ENCODE measurements around the gene GRAMD1B. TPM values are rescaled to one million over a fixed set of nuclear protein-coding genes. Genes with fewer than 3 reads are reported as not detected.

Gene GRAMD1B
- total and polyA plus RNA-seq, 2 donors (not counting 1 experiment from before 2014, with no cell fraction given): 0.58 to 11.6 TPM

- Mint-ChIP-seq H3K27ac (no peak overlapping the region), H3K9me3 (ENCODE audit: insufficient read depth) (no peaks in the 10 kb centered on the region), H3K27me3 (no peaks in the 10 kb centered on the region), H3K4me3 (no peak overlapping the region), H3K4me1 (no peaks in the 10 kb centered on the region)
- Histone ChIP-seq H3K27me3 (replicated peaks in 1 of 4; ENCODE audit: control extremely low read depth in 1 of 4, control insufficient read depth in 3 of 4, insufficient read depth in 4 of 4, low read length in 3 of 4) (no peaks in the 10 kb centered on the region), H4K20me1 (ENCODE audit: control insufficient read depth, insufficient read depth, low read length, poor library complexity, severe bottlenecking) (no peaks in the 10 kb centered on the region), H3K9ac (ENCODE audit: low read length) (no peak overlapping the region), H3K36me3 (replicated peaks in 1 of 2; ENCODE audit: control extremely low read depth in 1 of 2, control insufficient read depth in 1 of 2, extremely low read depth in 1 of 2, insufficient read depth in 2 of 2, low read length in 1 of 2) (no peaks in the 10 kb centered on the region), H3K9me3 (ENCODE audit: control extremely low read depth in 1 of 3, control insufficient read depth in 2 of 3, insufficient read depth in 1 of 3, low read length in 2 of 3) (no peaks in the 10 kb centered on the region), H3K27ac (ENCODE audit: low read length in 2 of 2) (no peak overlapping the region), H2AFZ (ENCODE audit: insufficient read depth, low read depth, low read length, poor library complexity, severe bottlenecking) (no peak overlapping the region), H3K4me1 (ENCODE audit: control insufficient read depth in 2 of 2, insufficient read depth in 2 of 2, low read length in 2 of 2) (no peaks in the 10 kb centered on the region), H3K79me2 (ENCODE audit: control insufficient read depth, insufficient read depth, low read length) (no peaks in the 10 kb centered on the region), H3K4me2 (replicated peaks; ENCODE audit: low read depth, low read length, poor library complexity, severe bottlenecking) (no peak overlapping the region), H3K4me3 (ENCODE audit: control extremely low read depth in 1 of 5, extremely low read depth in 1 of 5, insufficient read depth in 1 of 5, low read depth in 2 of 5, low read length in 4 of 5) (no peak overlapping the region)
- intact Hi-C loops (cut with micrococcal nuclease): no loop called here
- ChIA-PET CTCF (interaction anchor here (1.5 to 1.6 kb wide), 2 partner anchors 10 to 124 kb away, joined by 3 to 5 read pairs; no protein-coding TSS in a partner anchor), POLR2A (no interaction called here)
- over 99% methylated on average over 8 of the region's 8 CpGs for WGBS (ENCODE audit: insufficient coverage)
- ATAC-seq (ENCODE audit: low read depth) (no peak), DNase-seq (no peak)
- TF ChIP-seq CTCF (IDR thresholded peaks at IDR 0.05) (no peak), EZH2 (IDR thresholded peaks at IDR 0.05; ENCODE audit: borderline replicate concordance, insufficient read depth, low read depth, low read length, poor library complexity, severe bottlenecking) (no peak)
Measured at GRCh38 chr11:123586568-123586967, 156.5 kb downstream of the GRAMD1B start.

- Histone ChIP-seq H4K20me1 (ENCODE audit: control insufficient read depth, insufficient read depth, low read length, poor library complexity, severe bottlenecking) (no peaks in the 10 kb centered on the region), H3K4me2 (replicated peaks; ENCODE audit: low read depth, low read length, poor library complexity, severe bottlenecking) (no peak overlapping the region), H3K4me1 (ENCODE audit: control insufficient read depth in 2 of 2, insufficient read depth in 2 of 2, low read length in 2 of 2) (no peaks in the 10 kb centered on the region), H3K9me3 (ENCODE audit: control extremely low read depth in 1 of 3, control insufficient read depth in 2 of 3, insufficient read depth in 1 of 3, low read length in 2 of 3) (no peaks in the 10 kb centered on the region), H3K9ac (ENCODE audit: low read length) (no peak overlapping the region), H3K4me3 (ENCODE audit: control extremely low read depth in 1 of 5, extremely low read depth in 1 of 5, insufficient read depth in 1 of 5, low read depth in 2 of 5, low read length in 4 of 5) (no peak overlapping the region), H2AFZ (ENCODE audit: insufficient read depth, low read depth, low read length, poor library complexity, severe bottlenecking) (no peak overlapping the region), H3K27ac (ENCODE audit: low read length in 2 of 2) (no peak overlapping the region), H3K27me3 (replicated peaks in 1 of 4; ENCODE audit: control extremely low read depth in 1 of 4, control insufficient read depth in 3 of 4, insufficient read depth in 4 of 4, low read length in 3 of 4) (no peaks in the 10 kb centered on the region), H3K79me2 (ENCODE audit: control insufficient read depth, insufficient read depth, low read length) (no peaks in the 10 kb centered on the region), H3K36me3 (replicated peaks in 1 of 2; ENCODE audit: control extremely low read depth in 1 of 2, control insufficient read depth in 1 of 2, extremely low read depth in 1 of 2, insufficient read depth in 2 of 2, low read length in 1 of 2) (no peaks in the 10 kb centered on the region)
- no peaks in the 10 kb centered on the region for H3K9me3 Mint-ChIP-seq (ENCODE audit: insufficient read depth)
- H3K4me1 Mint-ChIP-seq: no peaks in the 10 kb centered on the region
- 100% methylated on average over 1 of the region's 2 CpGs for WGBS (ENCODE audit: insufficient coverage)
- CTCF ChIA-PET: no interaction called here
- H3K27me3 Mint-ChIP-seq: no peaks in the 10 kb centered on the region
- intact Hi-C loops (cut with micrococcal nuclease): no loop called here
- no peak for ATAC-seq (ENCODE audit: low read depth)
- POLR2A ChIA-PET: no interaction called here
- H3K4me3 Mint-ChIP-seq: no peak overlapping the region
- TF ChIP-seq CTCF (IDR thresholded peaks at IDR 0.05) (no peak), EZH2 (IDR thresholded peaks at IDR 0.05; ENCODE audit: borderline replicate concordance, insufficient read depth, low read depth, low read length, poor library complexity, severe bottlenecking) (no peak)
- H3K27ac Mint-ChIP-seq: no peak overlapping the region
- no peak for DNase-seq
Measured at GRCh38 chr11:123587044-123587443, 157.0 kb downstream of the GRAMD1B start.
